ENCODE results near the gene TYW1B. TPM values are rescaled to one million over a fixed set of nuclear protein-coding genes. Genes with fewer than 3 reads are reported as not detected.
"Not testable (repeated sequence)": the region's sequence is repeated elsewhere in the genome, so short reads cannot be mapped to it uniquely, and the experiment has no call there.

TYW1B gene
- total RNA-seq, 1 experiment from 2014 or later: 1.7 TPM

- intact Hi-C loops (cut with micrococcal nuclease; ENCODE audit: unreplicated experiment): no loop called here
- TF ChIP-seq CTCF (IDR thresholded peaks at IDR 0.05; ENCODE audit: unreplicated experiment): no peak
- Mint-ChIP-seq H3K27ac (ENCODE audit: unreplicated experiment) (no peak overlapping the region), H3K36me3 (ENCODE audit: insufficient read depth, unreplicated experiment) (no peaks in the 10 kb centered on the region), H3K27me3 (ENCODE audit: unreplicated experiment) (no peaks in the 10 kb centered on the region), H3K9me3 (ENCODE audit: low read depth, unreplicated experiment) (no peaks in the 10 kb centered on the region), H3K4me3 (ENCODE audit: low read depth, unreplicated experiment) (no peak overlapping the region), H3K4me1 (ENCODE audit: low read depth, unreplicated experiment) (no peaks in the 10 kb centered on the region)
- BruUV-seq (replicated peaks): no TSS peak
- no peak for DNase-seq
- CTCF ChIA-PET: no interaction called here
Observed at GRCh38 chr7:72793791-72794190, 34.2 kb downstream of the TYW1B start.

DNA sequence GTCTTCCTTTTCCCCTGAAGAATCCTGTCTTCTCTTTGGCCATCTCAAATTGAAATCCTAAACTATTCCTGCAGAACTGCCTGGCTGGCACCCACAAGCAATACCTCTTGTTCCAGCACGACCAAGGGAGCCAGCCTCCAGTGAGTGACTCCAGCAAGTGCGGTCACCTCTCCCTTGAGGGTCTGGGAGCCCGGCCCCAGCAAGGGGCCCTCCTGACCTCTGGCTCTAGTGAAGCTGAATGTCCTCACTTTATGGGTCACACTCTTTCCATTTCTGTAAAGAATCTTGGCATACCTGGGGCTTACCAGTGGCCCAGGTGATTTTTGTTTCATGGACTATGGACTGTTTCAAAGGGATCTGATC lies 37.3 kb downstream of the TYW1B start:
- BruUV-seq (replicated peaks); CTCF ChIA-PET; H3K4me3 Mint-ChIP-seq (ENCODE audit: low read depth, unreplicated experiment); H3K4me1 Mint-ChIP-seq (ENCODE audit: low read depth, unreplicated experiment); intact Hi-C loops (cut with micrococcal nuclease; ENCODE audit: unreplicated experiment); DNase-seq; H3K9me3 Mint-ChIP-seq (ENCODE audit: low read depth, unreplicated experiment); H3K27me3 Mint-ChIP-seq (ENCODE audit: unreplicated experiment); H3K36me3 Mint-ChIP-seq (ENCODE audit: insufficient read depth, unreplicated experiment); H3K27ac Mint-ChIP-seq (ENCODE audit: unreplicated experiment): not testable (repeated sequence)

- H3K4me3 Mint-ChIP-seq (ENCODE audit: low read depth, unreplicated experiment); H3K27ac Mint-ChIP-seq (ENCODE audit: unreplicated experiment); BruUV-seq (replicated peaks); intact Hi-C loops (cut with micrococcal nuclease; ENCODE audit: unreplicated experiment); H3K27me3 Mint-ChIP-seq (ENCODE audit: unreplicated experiment); H3K36me3 Mint-ChIP-seq (ENCODE audit: insufficient read depth, unreplicated experiment); DNase-seq; CTCF ChIA-PET; H3K9me3 Mint-ChIP-seq (ENCODE audit: low read depth, unreplicated experiment); H3K4me1 Mint-ChIP-seq (ENCODE audit: low read depth, unreplicated experiment): not testable (repeated sequence)
Observed at GRCh38 chr7:72790048-72790697, 37.8 kb downstream of the TYW1B start.

GRCh38 chr7:72785166-72785955 lies 42.6 kb downstream of the TYW1B start:
- TF ChIP-seq CTCF (IDR thresholded peaks at IDR 0.05; ENCODE audit: unreplicated experiment): no peak
- Mint-ChIP-seq H3K27me3 (ENCODE audit: unreplicated experiment) (no peaks in the 10 kb centered on the region), H3K9me3 (ENCODE audit: low read depth, unreplicated experiment) (no peaks in the 10 kb centered on the region), H3K27ac (ENCODE audit: unreplicated experiment) (no peak overlapping the region), H3K4me3 (ENCODE audit: low read depth, unreplicated experiment) (no peak overlapping the region), H3K4me1 (ENCODE audit: low read depth, unreplicated experiment) (no peaks in the 10 kb centered on the region), H3K36me3 (ENCODE audit: insufficient read depth, unreplicated experiment) (no peaks in the 10 kb centered on the region)
- no peak for DNase-seq
- no TSS peak for BruUV-seq (replicated peaks)
- CTCF ChIA-PET: no interaction called here
- intact Hi-C loops (cut with micrococcal nuclease; ENCODE audit: unreplicated experiment): no loop called here

- BruUV-seq (replicated peaks); H3K36me3 Mint-ChIP-seq (ENCODE audit: insufficient read depth, unreplicated experiment); H3K27me3 Mint-ChIP-seq (ENCODE audit: unreplicated experiment); intact Hi-C loops (cut with micrococcal nuclease; ENCODE audit: unreplicated experiment); DNase-seq; H3K27ac Mint-ChIP-seq (ENCODE audit: unreplicated experiment); H3K9me3 Mint-ChIP-seq (ENCODE audit: low read depth, unreplicated experiment); H3K4me1 Mint-ChIP-seq (ENCODE audit: low read depth, unreplicated experiment); H3K4me3 Mint-ChIP-seq (ENCODE audit: low read depth, unreplicated experiment): not testable (repeated sequence)
- CTCF ChIA-PET: interaction anchor here (0.7 kb wide), 1 partner anchor 276 kb away, joined by 3 read pairs; no protein-coding TSS in a partner anchor
Observed at GRCh38 chr7:72783601-72784370, 44.2 kb downstream of the TYW1B start.

Measured in Calu3 (cell line).